PC-9 (cell line): Measurements from ENCODE around the gene CPA3. TPM values are rescaled to one million over a fixed set of nuclear protein-coding genes. Genes with fewer than 3 reads are reported as not detected.

Experiments used
- Bru-seq: library from RNA; stranded (reverse); fragments of 400-500 nt; gene quantifications from one replicate; lab custom pipeline; 2021; lab: Mats Ljungman, UMichigan
- BruChase-seq, 2 experiments: library from RNA; stranded (reverse); fragments of 400-500 nt; gene quantifications; one replicate each; lab custom pipeline; 2021; lab: Mats Ljungman, UMichigan
- BruUV-seq: library from RNA; stranded (reverse); fragments of 400-500 nt; replicated peaks from 2 replicates; lab custom pipeline; 2021; lab: Mats Ljungman, UMichigan
- CTCF ChIA-PET: fragments of 300-600 bp; sonication (Branson Sonifier 250); formaldehyde crosslinking; loops from one replicate; lab custom pipeline; 2022; ENCODE audit warnings: antibody characterized with exemption; lab: Charles Lee
- POLR2A ChIA-PET: fragments of 300-600 bp; sonication (Branson Sonifier 250); formaldehyde crosslinking; loops from one replicate; lab custom pipeline; 2022; ENCODE audit warnings: antibody characterized with exemption; ENCODE audit not compliant: unreplicated experiment; lab: Charles Lee
- DNase-seq, 2 experiments: peaks; one replicate each; pipeline versions ENCODE4 v3.0.0 to v3.0.0-alpha.2; 2015 to 2022; ENCODE audit warnings: mixed read lengths in 1 of 2
- H2AFZ ChIP-seq: fragments of 200-600 bp; sonication (generic); 2 replicates; pipeline ENCODE4 v1.8.1; 2017; ENCODE audit warnings: antibody characterized with exemption
- H3F3A ChIP-seq: fragments of 200-600 bp; sonication (generic); 2 replicates; pipeline ENCODE4 v1.8.1; 2017; ENCODE audit warnings: antibody characterized with exemption, mild to moderate bottlenecking, low read depth; ENCODE audit not compliant: insufficient read depth
- H3K27ac ChIP-seq: fragments of 200-600 bp; sonication (generic); 2 replicates; pipeline ENCODE4 v1.6.1; 2016; ENCODE audit warnings: mixed run types
- H3K27me3 ChIP-seq: fragments of 200-600 bp; sonication (generic); 2 replicates; pipeline ENCODE4 v1.6.1; 2016; ENCODE audit warnings: low read depth, mixed run types; ENCODE audit not compliant: insufficient read depth
- H3K36me3 ChIP-seq: fragments of 200-600 bp; sonication (generic); 2 replicates; pipeline ENCODE4 v1.6.1; 2016; ENCODE audit warnings: low read depth, mixed run types
- H3K4me1 ChIP-seq: fragments of 200-600 bp; sonication (generic); replicated peaks from 2 replicates; pipeline ENCODE4 v1.6.1; 2016; ENCODE audit warnings: mixed run types; ENCODE audit not compliant: insufficient read depth
- H3K4me2 ChIP-seq: fragments of 200-600 bp; sonication (generic); 2 replicates; pipeline ENCODE4 v1.6.1; 2017; ENCODE audit warnings: mixed run types
- H3K4me3 ChIP-seq: fragments of 200-600 bp; sonication (generic); 2 replicates; pipeline ENCODE4 v1.6.1; 2016; ENCODE audit warnings: mixed run types
- H3K79me2 ChIP-seq: fragments of 200-600 bp; sonication (generic); 2 replicates; pipeline ENCODE4 v1.6.1; 2017; ENCODE audit warnings: low read depth, mixed run types
- H3K9me2 ChIP-seq: fragments of 200-600 bp; sonication (generic); 2 replicates; pipeline ENCODE4 v1.8.1; 2017; ENCODE audit warnings: mild to moderate bottlenecking; ENCODE audit not compliant: insufficient read depth
- H3K9me3 ChIP-seq: fragments of 200-600 bp; sonication (generic); 2 replicates; pipeline ENCODE4 v1.8.1; 2016; ENCODE audit warnings: low read depth; ENCODE audit not compliant: insufficient read depth
- H4K20me1 ChIP-seq: fragments of 200-600 bp; sonication (generic); 2 replicates; pipeline ENCODE4 v1.8.1; 2017; ENCODE audit not compliant: insufficient read depth
- CTCF ChIP-seq: fragments of 200-600 bp; sonication (generic); conservative IDR thresholded peaks from 2 replicates; pipeline ENCODE4 v1.6.1; 2017; ENCODE audit warnings: mixed run types, antibody characterized with exemption, mild to moderate bottlenecking, moderate library complexity
- EZH2 ChIP-seq: fragments of 200-600 bp; sonication (generic); IDR thresholded peaks from 2 replicates; pipeline ENCODE4 v1.8.0; 2017; ENCODE audit warnings: antibody characterized with exemption, low read depth
- intact Hi-C: fragments of 100-400 bp; cut with micrococcal nuclease; formaldehyde crosslinking; loops from one replicate; pipeline ENCODE4 v1.10.0; 2022; ENCODE audit not compliant: unreplicated experiment
- long read RNA-seq: library from polyadenylated mRNA; stranded (forward); transcript quantifications from one replicate; pipeline ENCODE4 v2.0.0, GENCODE V29; 2022
- total RNA-seq: library from RNA; stranded (reverse); gene quantifications from 2 replicates; pipeline ENCODE4 v1.2.3, GENCODE V29; 2021

Gene CPA3
- total RNA-seq (not detected in 2 replicates), Bru-seq, nascent RNA (not detected), BruChase-seq, experiment 1, labeled RNA remaining after a 2-hour chase (not detected), BruChase-seq, experiment 2, labeled RNA remaining after a 6-hour chase (not detected)
- long read RNA-seq = 0 reads

- H3K4me1 ChIP-seq = no peaks in the 10 kb centered on the region
- no peak within 1 kb of the TSS for H2AFZ ChIP-seq
- DNase-seq = no peak
- no peak within 1 kb of the TSS for H3K27ac ChIP-seq
- intact Hi-C loops = no loop called here
- H3F3A ChIP-seq = no peaks in the 10 kb centered on the region
- H3K79me2 ChIP-seq = no peaks in the 10 kb centered on the region
- TF ChIP-seq EZH2 (no peak), CTCF (no peak)
- no peaks in the 10 kb centered on the region for H3K36me3 ChIP-seq
- H3K27me3 ChIP-seq = no peaks in the 10 kb centered on the region
- H4K20me1 ChIP-seq = no peaks in the 10 kb centered on the region
- no peaks in the 10 kb centered on the region for H3K9me3 ChIP-seq
- CTCF ChIA-PET = no interaction called here
- POLR2A ChIA-PET = interaction anchor here (0.6 kb wide), 1 partner anchor 492 kb away, joined by 6 read pairs; no protein-coding TSS in a partner anchor
- no peak within 1 kb of the TSS for H3K4me2 ChIP-seq
- no TSS peak for BruUV-seq
- H3K4me3 ChIP-seq = no peak within 1 kb of the TSS
- H3K9me2 ChIP-seq = no peaks in the 10 kb centered on the region; the same call in 1 of the 2 replicates
These were observed at the start of gene CPA3 for GRCh38 chr3:148865049-148865448. Gene CPA3 (plus strand): TSS chr3:148865296. CDS start chr3:148865308, 12 bp downstream.

- Histone ChIP-seq H3K4me2 (no peak overlapping the region), H2AFZ (no peak overlapping the region), H3K36me3 (no peaks in the 10 kb centered on the region), H3K9me3 (no peaks in the 10 kb centered on the region), H3K9me2 (no peaks in the 10 kb centered on the region; the same call in 1 of the 2 replicates), H3K27me3 (no peaks in the 10 kb centered on the region), H3K4me3 (no peak overlapping the region), H3K4me1 (no peaks in the 10 kb centered on the region), H3K79me2 (no peaks in the 10 kb centered on the region), H3F3A (no peaks in the 10 kb centered on the region), H4K20me1 (no peaks in the 10 kb centered on the region), H3K27ac (no peak overlapping the region)
- no peak for DNase-seq
- BruUV-seq = no TSS peak
- POLR2A ChIA-PET = no interaction called here
- CTCF ChIA-PET = no interaction called here
- intact Hi-C loops = no loop called here
- TF ChIP-seq EZH2 (no peak), CTCF (no peak)
These were observed 49.6 kb upstream of the CPA3 start for GRCh38 chr3:148815316-148816110.

- BruUV-seq = no TSS peak
- no peaks in the 10 kb centered on the region for H3K27me3 ChIP-seq
- intact Hi-C loops = no loop called here
- no peaks in the 10 kb centered on the region for H4K20me1 ChIP-seq
- H3K4me2 ChIP-seq = no peak overlapping the region
- H3K9me3 ChIP-seq = no peaks in the 10 kb centered on the region
- H2AFZ ChIP-seq = no peak overlapping the region
- no peak for TF ChIP-seq EZH2
- no peak for TF ChIP-seq CTCF
- ChIA-PET CTCF (no interaction called here), POLR2A (no interaction called here)
- H3K4me1 ChIP-seq = no peaks in the 10 kb centered on the region
- no peak overlapping the region for H3K4me3 ChIP-seq
- no peaks in the 10 kb centered on the region for H3F3A ChIP-seq
- H3K9me2 ChIP-seq = no peaks in the 10 kb centered on the region; the same call in 1 of the 2 replicates
- H3K27ac ChIP-seq = no peak overlapping the region
- no peaks in the 10 kb centered on the region for H3K79me2 ChIP-seq
- DNase-seq = no peak
- no peaks in the 10 kb centered on the region for H3K36me3 ChIP-seq
These were observed 48.7 kb upstream of the CPA3 start for GRCh38 chr3:148816427-148816826.
